Endothelial cell of umbilical vein (primary cell): ENCODE measurements around the gene CLIC1. TPM values are rescaled to one million over a fixed set of nuclear protein-coding genes. Genes with fewer than 3 reads are reported as not detected.

Source experiments
- BruUV-seq: library from RNA; stranded (reverse); fragments of 400-500 nt; replicated peaks from 2 replicates; lab custom pipeline; 2021; lab: Mats Ljungman, UMichigan
- CTCF ChIA-PET: fragments of 300-600, 350-600 bp; sonication (Branson Sonifier 250); formaldehyde crosslinking; loops from one replicate; lab custom pipeline; 2021; ENCODE audit warnings: antibody characterized with exemption, inconsistent platforms; lab: Charles Lee
- POLR2A ChIA-PET: fragments of 300-600, 350-600 bp; sonication (Branson Sonifier 250); formaldehyde crosslinking; loops from one replicate; lab custom pipeline; 2021; ENCODE audit warnings: antibody characterized with exemption, inconsistent platforms; lab: Charles Lee
- DNase-seq: peaks from one replicate; pipeline ENCODE4 v3.0.0-alpha.2; 2011; ENCODE audit warnings: low read depth, low spot score
- FAIRE-seq: peaks from 2 replicates; lab custom pipeline; 2011; peaks lifted over from hg19 to GRCh38; lab: Jason Lieb, UNC
- H2AFZ ChIP-seq: 2 replicates; pipeline ENCODE4 v1.6.0; 2012; ENCODE audit warnings: low read depth, low read length, control low read depth, inconsistent platforms
- H3K27ac ChIP-seq: 2 replicates; pipeline ENCODE4 v1.5.1; 2011; ENCODE audit warnings: low read depth, mild to moderate bottlenecking, control low read depth, low read length, moderate library complexity; ENCODE audit not compliant: insufficient read depth
- H3K27me3 ChIP-seq, 2 experiments: 2 replicates each; pipeline versions ENCODE4 v1.6.0 to v1.6.1; 2011; ENCODE audit warnings: low read length in 2 of 2, mixed read lengths in 1 of 2; ENCODE audit not compliant: control insufficient read depth in 2 of 2, insufficient read depth in 2 of 2
- H3K36me3 ChIP-seq, 2 experiments: 2 replicates in 1 of 2; 3 replicates in 1 of 2; pipeline ENCODE4 v1.5.1; 2011; ENCODE audit warnings: low read length in 2 of 2, mild to moderate bottlenecking in 1 of 2, moderate library complexity in 1 of 2; ENCODE audit not compliant: control insufficient read depth in 2 of 2, insufficient read depth in 2 of 2; ENCODE audit errors: extremely low read depth in 1 of 2
- H3K4me1 ChIP-seq: 3 replicates; pipeline ENCODE4 v1.5.1; 2011; ENCODE audit warnings: mild to moderate bottlenecking, low read length; ENCODE audit not compliant: control insufficient read depth, insufficient read depth; ENCODE audit errors: extremely low read depth
- H3K4me2 ChIP-seq: 2 replicates; pipeline ENCODE4 v1.6.1; 2011; ENCODE audit warnings: low read length, control low read depth, mixed read lengths; ENCODE audit not compliant: insufficient read depth
- H3K4me3 ChIP-seq, 3 experiments: fragments of 200-600 bp in 1 of 3; sonication (generic), shearing (Covaris generic) in 1 of 3; replicated peaks in 1 of 3; 2 replicates each; pipeline ENCODE4 v1.5.1; 2011 to 2016; ENCODE audit warnings: control low read depth in 3 of 3, low read length in 3 of 3, mild to moderate bottlenecking in 2 of 3, inconsistent platforms in 1 of 3, low read depth in 1 of 3, moderate library complexity in 1 of 3; ENCODE audit not compliant: insufficient read depth in 1 of 3
- H3K79me2 ChIP-seq: 2 replicates; pipeline ENCODE4 v1.6.0; 2012; ENCODE audit warnings: low read length, inconsistent platforms; ENCODE audit not compliant: control insufficient read depth, insufficient read depth
- H3K9ac ChIP-seq: replicated peaks from 2 replicates; pipeline ENCODE3; 2011; ENCODE audit warnings: low read length, control low read depth; ENCODE audit not compliant: insufficient read depth; ENCODE audit errors: extremely low read depth
- H3K9me1 ChIP-seq: replicated peaks from 3 replicates; pipeline ENCODE4 v1.6.0; 2011; ENCODE audit warnings: mild to moderate bottlenecking, low read length; ENCODE audit not compliant: control insufficient read depth, insufficient read depth; ENCODE audit errors: extremely low read depth
- H3K9me3 ChIP-seq: replicated peaks from 2 replicates; pipeline ENCODE4 v1.5.1; 2012; ENCODE audit warnings: low read length, inconsistent platforms; ENCODE audit not compliant: control insufficient read depth, insufficient read depth
- H4K20me1 ChIP-seq: replicated peaks from 2 replicates; pipeline ENCODE3; 2011; ENCODE audit warnings: mild to moderate bottlenecking, low read length; ENCODE audit not compliant: control insufficient read depth, insufficient read depth; ENCODE audit errors: extremely low read depth
- FOS ChIP-seq: IDR thresholded peaks from 2 replicates; pipeline ENCODE4 v1.6.1; 2011; ENCODE audit warnings: mild to moderate bottlenecking, low read length, moderate library complexity, borderline replicate concordance; ENCODE audit not compliant: insufficient read depth
- GATA2 ChIP-seq: IDR thresholded peaks from 2 replicates; pipeline ENCODE4 v1.7.0; 2011; ENCODE audit warnings: low read depth, mild to moderate bottlenecking, moderate library complexity, mixed read lengths, low read length; ENCODE audit not compliant: insufficient read length, insufficient read depth
- MAX ChIP-seq: IDR thresholded peaks from 2 replicates; pipeline ENCODE4 v1.6.1; 2011; ENCODE audit not compliant: insufficient read depth, insufficient read length
- MYC ChIP-seq: IDR thresholded peaks from one replicate; pipeline ENCODE4 v1.6.1; 2011; ENCODE audit warnings: mild to moderate bottlenecking, low read depth, low read length
- POLR2AphosphoS5 ChIP-seq: IDR thresholded peaks from 2 replicates; pipeline ENCODE4 v1.6.1; 2012; ENCODE audit warnings: low read depth, mild to moderate bottlenecking, control low read depth, low read length, moderate library complexity; ENCODE audit not compliant: insufficient read depth
- dilution Hi-C: fragments of 300-500 bp; cut with MboI; formaldehyde crosslinking; loops from one replicate; pipeline ENCODE4 v1.15.0; 2019; ENCODE audit warnings: low sequenced_read_pairs; ENCODE audit not compliant: extremely low pct_ligation_motif_present
- intact Hi-C: fragments of 100-400 bp; cut with micrococcal nuclease; formaldehyde crosslinking; loops from one replicate; pipeline ENCODE4 v1.10.0; 2022
- polyA plus RNA-seq, 4 experiments: library from polyadenylated mRNA; depleted of rRNA in 3 of 4; stranded (reverse) in 3 of 4; unstranded in 1 of 4; fragments of >200 nt; gene quantifications; 2 replicates each; pipeline versions ENCODE4 v1.2.1 to v1.2.3, GENCODE V29; 2011 to 2012; ENCODE audit warnings: missing spikeins in 1 of 4
- total RNA-seq: library from RNA; stranded (reverse); gene quantifications from 2 replicates; pipeline ENCODE4 v1.2.3, GENCODE V29; 2021

Gene CLIC1
- total and polyA plus RNA-seq, 2 donors (not counting 3 experiments of a cell fraction or from before 2014, with no cell fraction given): 543 to 578 TPM

- no peaks in the 10 kb centered on the region for H4K20me1 ChIP-seq
- H3K79me2 ChIP-seq: no peaks in the 10 kb centered on the region
- H3K4me1 ChIP-seq: peaks cover 4% of the 10 kb centered on the region
- TF ChIP-seq GATA2: no peak
- no peak for TF ChIP-seq MYC
- TF ChIP-seq POLR2AphosphoS5: peak; percentile 59
- H3K27me3 ChIP-seq: no peaks in the 10 kb centered on the region
- H3K9ac ChIP-seq: no peak within 1 kb of the TSS
- POLR2A ChIA-PET: interaction anchor here (0.8 kb wide), 1 partner anchor 50 kb away, joined by 3 read pairs; the partner anchor contains the start of gene HSPA1B
- DNase-seq: peak; percentile 35
- no peak within 1 kb of the TSS for H3K4me2 ChIP-seq
- peaks cover under 1 to 28% of the 10 kb centered on the region in 2 experiments for H3K36me3 ChIP-seq
- BruUV-seq: no TSS peak
- no peaks in the 10 kb centered on the region for H3K9me3 ChIP-seq
- no peak within 1 kb of the TSS for H3K27ac ChIP-seq
- peak; percentile 79 for FAIRE-seq
- intact Hi-C loops: no loop called here
- CTCF ChIA-PET: interaction anchor here (0.7 to 2.0 kb wide), 7 partner anchors 8 to 54 kb away, joined by 3 to 10 read pairs (median 4); partner anchors contain the start of genes HSPA1A and HSPA1L
- no peak within 1 kb of the TSS for H2AFZ ChIP-seq
- dilution Hi-C loops: no loop called here
- H3K4me3 ChIP-seq: no peak within 1 kb of the TSS
- H3K9me1 ChIP-seq: no peaks in the 10 kb centered on the region
These were observed 40.8 kb upstream of the CLIC1 start, which contains the start of gene VWA7 for GRCh38 chr6:31776989-31777666. Gene VWA7, minus strand, starts transcription at chr6:31777328. Its CDS starts 549 bp downstream, at chr6:31776779.

- H4K20me1 ChIP-seq: no peaks in the 10 kb centered on the region
- DNase-seq (no peak), FAIRE-seq (no peak)
- BruUV-seq: no TSS peak
- intact Hi-C loops: no loop called here
- H3K9me1 ChIP-seq: no peaks in the 10 kb centered on the region
- H2AFZ ChIP-seq: no peak overlapping the region
- H3K4me2 ChIP-seq: no peak overlapping the region
- peaks cover 0 to 22% of the 10 kb centered on the region in 2 experiments for H3K36me3 ChIP-seq
- CTCF ChIA-PET: interaction anchor here (1.4 to 2.0 kb wide), 3 partner anchors 15 to 29 kb away, joined by 3 to 10 read pairs (median 4); no protein-coding TSS in a partner anchor
- POLR2A ChIA-PET: no interaction called here
- H3K9me3 ChIP-seq: no peaks in the 10 kb centered on the region
- no peak overlapping the region for H3K27ac ChIP-seq
- no peaks in the 10 kb centered on the region for H3K27me3 ChIP-seq
- dilution Hi-C loops: no loop called here
- no peak overlapping the region for H3K9ac ChIP-seq
- TF ChIP-seq FOS: no peak
- no peak for TF ChIP-seq MAX
- no peak for TF ChIP-seq POLR2AphosphoS5
- no peak for TF ChIP-seq MYC
- peaks cover 4% of the 10 kb centered on the region for H3K4me1 ChIP-seq
- no peaks in the 10 kb centered on the region for H3K79me2 ChIP-seq
- H3K4me3 ChIP-seq: no peak overlapping the region
These were observed 40.2 kb upstream of the CLIC1 start for GRCh38 chr6:31776485-31776988.
